Neural cell (in vitro differentiated cells): ENCODE measurements around the gene GSS. TPM values are rescaled to one million over a fixed set of nuclear protein-coding genes. Genes with fewer than 3 reads are reported as not detected.

ENCODE experiments used
- H2AFZ ChIP-seq: fragments of 200-600, 300-800 bp; sonication (generic), shearing (Covaris generic); 2 replicates; pipeline ENCODE4 v1.6.0; 2014; ENCODE audit warnings: low read depth, mild to moderate bottlenecking, antibody characterized with exemption, low read length, moderate library complexity
- H3F3A ChIP-seq: fragments of 200-600 bp; shearing (Covaris generic); 2 replicates; pipeline ENCODE4 v1.6.1; 2016; ENCODE audit warnings: mild to moderate bottlenecking, moderate library complexity, mixed read lengths, antibody characterized with exemption, low read length; ENCODE audit not compliant: insufficient read depth, poor library complexity, severe bottlenecking
- H3K27ac ChIP-seq: fragments of 200-600, 300-800 bp; sonication (generic), shearing (Covaris generic); 2 replicates; pipeline ENCODE4 v1.5.1; 2014; ENCODE audit warnings: mild to moderate bottlenecking, low read length, moderate library complexity
- H3K27me3 ChIP-seq: fragments of 300-800, 200-600 bp; sonication (generic), shearing (Covaris generic); 2 replicates; pipeline ENCODE4 v1.6.0; 2014; ENCODE audit warnings: mild to moderate bottlenecking, low read depth, low read length, moderate library complexity; ENCODE audit not compliant: insufficient read depth
- H3K36me3 ChIP-seq: fragments of 300-800, 200-600 bp; sonication (generic), shearing (Covaris generic); 2 replicates; pipeline ENCODE4 v1.5.1; 2014; ENCODE audit warnings: mild to moderate bottlenecking, antibody characterized with exemption, low read length, moderate library complexity; ENCODE audit not compliant: insufficient read depth
- H3K4me2 ChIP-seq: fragments of 300-800, 200-600 bp; sonication (generic), shearing (Covaris generic); 2 replicates; pipeline ENCODE4 v1.6.0; 2014; ENCODE audit warnings: mild to moderate bottlenecking, low read length
- H3K4me3 ChIP-seq: fragments of 300-800, 200-600 bp; sonication (generic), shearing (Covaris generic); 2 replicates; pipeline ENCODE4 v1.5.1; 2014; ENCODE audit warnings: mild to moderate bottlenecking, low read length, moderate library complexity
- H3K79me2 ChIP-seq: fragments of 200-600 bp; shearing (Covaris generic); replicated peaks from 2 replicates; pipeline ENCODE4 v1.6.0; 2014; ENCODE audit warnings: mild to moderate bottlenecking, low read length, moderate library complexity; ENCODE audit not compliant: insufficient read depth
- H3K9ac ChIP-seq: fragments of 300-800, 200-600 bp; sonication (generic), shearing (Covaris generic); 2 replicates; pipeline ENCODE4 v1.6.1; 2016; ENCODE audit warnings: mild to moderate bottlenecking, low read length, mixed read lengths
- H3K9me2 ChIP-seq: fragments of 200-600 bp; shearing (Covaris generic); 2 replicates; pipeline ENCODE4 v1.6.1; 2016; ENCODE audit warnings: mild to moderate bottlenecking, low read length, mixed read lengths; ENCODE audit not compliant: insufficient read depth
- H3K9me3 ChIP-seq: fragments of 200-600, 300-800 bp; sonication (generic), shearing (Covaris generic); 2 replicates; pipeline ENCODE4 v1.6.1; 2016; ENCODE audit warnings: mild to moderate bottlenecking, mixed run types, low read length, moderate library complexity, mixed read lengths
- H4K20me1 ChIP-seq: fragments of 200-600 bp; shearing (Covaris generic); 2 replicates; pipeline ENCODE4 v1.6.1; 2016; ENCODE audit warnings: mild to moderate bottlenecking, mixed run types; ENCODE audit not compliant: insufficient read depth
- EP300 ChIP-seq: fragments of 450-650 bp; conservative IDR thresholded peaks from 2 replicates; pipeline ENCODE4 v1.6.1; 2014; ENCODE audit warnings: antibody characterized with exemption, mild to moderate bottlenecking, moderate library complexity; ENCODE audit not compliant: poor library complexity, severe bottlenecking
- EZH2 ChIP-seq: fragments of 200-600, 300-800 bp; shearing (Covaris generic), sonication (generic); IDR thresholded peaks from 2 replicates; pipeline ENCODE4 v1.6.1; 2014; ENCODE audit warnings: antibody characterized with exemption, low read length, borderline replicate concordance, mild to moderate bottlenecking; ENCODE audit not compliant: insufficient read depth, poor library complexity, severe bottlenecking
- MXI1 ChIP-seq: fragments of 450-650 bp; conservative IDR thresholded peaks from 2 replicates; pipeline ENCODE4 v1.6.1; 2014; ENCODE audit warnings: antibody characterized with exemption, mild to moderate bottlenecking; ENCODE audit not compliant: poor library complexity, severe bottlenecking
- POLR2AphosphoS5 ChIP-seq: IDR thresholded peaks from 2 replicates; pipeline ENCODE4 v1.6.1; 2012
- RAD21 ChIP-seq: fragments of 450-650 bp; conservative IDR thresholded peaks from 2 replicates; pipeline ENCODE4 v1.6.1; 2014; ENCODE audit warnings: antibody characterized with exemption, mild to moderate bottlenecking, moderate library complexity
- SMC3 ChIP-seq: fragments of 450-650 bp; conservative IDR thresholded peaks from 2 replicates; pipeline ENCODE4 v1.6.1; 2014; ENCODE audit warnings: antibody characterized with exemption, mild to moderate bottlenecking, moderate library complexity; ENCODE audit not compliant: poor library complexity
- TAF1 ChIP-seq: IDR thresholded peaks from 2 replicates; pipeline ENCODE4 v1.6.1; 2012; ENCODE audit warnings: low read depth
- polyA plus RNA-seq: library from polyadenylated mRNA; depleted of rRNA; stranded (reverse); fragments of >200 nt; gene quantifications from 2 replicates; pipeline ENCODE4 v1.2.3, GENCODE V29; 2014
- TF ChIP-seq, protein P1 (sequence below): IDR thresholded peaks from 2 replicates; pipeline ENCODE4 v1.6.1; 2012; ENCODE audit warnings: borderline replicate concordance
- TF ChIP-seq, protein P2 (sequence below): fragments of 450-650 bp; IDR thresholded peaks from 2 replicates; pipeline ENCODE4 v1.5.1; 2014; ENCODE audit warnings: antibody characterized with exemption, mild to moderate bottlenecking, moderate library complexity; ENCODE audit not compliant: poor library complexity, severe bottlenecking

GSS gene
- polyA plus RNA-seq, 1 donor from 2014 or later, result 173 TPM

DNA sequence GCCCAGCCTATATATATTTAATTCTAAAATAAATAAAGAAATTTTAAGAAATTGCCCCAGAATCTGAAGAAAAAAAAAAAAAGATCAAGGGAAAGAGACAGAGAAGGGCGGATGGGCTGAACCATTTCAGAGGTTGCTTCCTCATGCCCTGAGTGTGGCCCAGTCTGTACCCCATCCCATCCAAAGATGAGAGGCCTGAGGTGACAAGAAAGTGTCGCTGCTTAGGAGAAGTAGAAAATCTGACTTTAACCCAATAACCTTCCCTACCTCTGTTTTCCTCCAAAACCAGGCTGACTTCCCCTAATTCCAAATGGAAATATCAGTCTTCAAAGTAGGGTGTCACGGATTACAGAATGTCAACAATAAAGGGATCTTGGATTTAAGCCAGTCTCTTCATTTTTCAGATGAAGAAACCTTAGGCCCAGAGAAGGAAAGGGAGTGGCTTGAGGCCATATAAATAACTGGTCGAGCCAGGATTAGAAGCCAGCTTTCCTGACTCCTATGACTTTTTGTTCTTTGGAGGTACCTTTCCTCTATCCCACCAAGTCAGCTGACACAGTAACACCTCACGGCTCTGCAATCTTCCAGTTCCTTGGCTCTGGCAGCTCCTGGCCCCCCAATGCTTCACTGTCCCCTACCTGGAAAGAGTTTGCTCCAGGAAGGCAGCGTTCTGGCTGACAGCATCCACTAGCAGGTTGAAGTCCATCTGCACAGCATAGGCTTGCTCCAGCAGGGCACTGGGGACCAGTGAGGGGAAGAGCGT lies 10.1 kb downstream of the GSS start:
- Histone ChIP-seq H3K27ac (no peak overlapping the region), H3K36me3 (peaks cover 5% of the 10 kb centered on the region), H3K9ac (no peak overlapping the region), H3K9me2 (no peaks in the 10 kb centered on the region), H2AFZ (no peak overlapping the region), H3K9me3 (no peaks in the 10 kb centered on the region), H3F3A (no peaks in the 10 kb centered on the region), H3K4me3 (no peak overlapping the region), H4K20me1 (no peaks in the 10 kb centered on the region), H3K4me2 (no peak overlapping the region), H3K27me3 (no peaks in the 10 kb centered on the region), H3K79me2 (no peaks in the 10 kb centered on the region)
- no peak for TF ChIP-seq EZH2
- no peak for TF ChIP-seq POLR2AphosphoS5

DNA sequence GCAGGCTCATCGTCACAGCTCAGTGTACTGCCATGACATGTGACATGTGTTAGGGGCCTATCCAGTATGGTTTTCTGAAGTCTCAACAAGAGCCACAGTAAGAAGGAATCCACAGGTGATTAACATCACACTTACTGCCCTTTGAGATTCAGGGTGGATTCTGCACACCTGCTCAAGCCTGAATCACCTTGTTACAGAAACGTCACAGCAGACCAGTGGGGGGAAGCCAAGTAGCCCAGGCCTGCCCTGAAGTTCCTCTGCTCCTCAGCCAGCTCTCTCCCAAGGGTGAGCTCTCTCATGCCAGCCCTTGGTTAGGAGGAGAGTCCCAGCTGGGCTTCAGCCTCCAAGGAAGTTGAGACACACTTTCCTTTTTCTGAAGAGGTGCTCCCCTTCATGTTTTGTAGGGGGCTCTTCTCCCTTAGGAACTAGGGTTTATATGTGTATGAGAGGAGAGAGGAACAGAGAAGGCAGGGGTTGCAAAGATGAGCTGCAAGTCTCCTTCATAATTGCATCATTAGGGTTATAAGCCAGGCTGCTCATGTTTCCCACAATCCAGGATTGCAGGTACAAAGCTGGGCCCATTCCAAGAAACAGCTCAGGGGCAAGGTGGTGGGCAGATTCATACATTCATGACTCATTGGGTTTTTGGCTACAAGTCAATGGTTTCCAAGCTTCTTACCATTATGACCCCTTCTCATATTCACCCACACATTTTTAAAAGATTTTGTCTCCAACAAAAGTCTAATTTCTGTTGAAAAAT lies 11.6 kb downstream of the GSS start:
- H3K36me3 ChIP-seq, result peaks cover 5% of the 10 kb centered on the region
- no peaks in the 10 kb centered on the region for H3F3A ChIP-seq
- TF ChIP-seq MXI1 (no peak), POLR2AphosphoS5 (no peak), RAD21 (no peak), EZH2 (no peak), SMC3 (no peak), TAF1 (no peak), EP300 (no peak)
- TF ChIP-seq, protein P1, sequence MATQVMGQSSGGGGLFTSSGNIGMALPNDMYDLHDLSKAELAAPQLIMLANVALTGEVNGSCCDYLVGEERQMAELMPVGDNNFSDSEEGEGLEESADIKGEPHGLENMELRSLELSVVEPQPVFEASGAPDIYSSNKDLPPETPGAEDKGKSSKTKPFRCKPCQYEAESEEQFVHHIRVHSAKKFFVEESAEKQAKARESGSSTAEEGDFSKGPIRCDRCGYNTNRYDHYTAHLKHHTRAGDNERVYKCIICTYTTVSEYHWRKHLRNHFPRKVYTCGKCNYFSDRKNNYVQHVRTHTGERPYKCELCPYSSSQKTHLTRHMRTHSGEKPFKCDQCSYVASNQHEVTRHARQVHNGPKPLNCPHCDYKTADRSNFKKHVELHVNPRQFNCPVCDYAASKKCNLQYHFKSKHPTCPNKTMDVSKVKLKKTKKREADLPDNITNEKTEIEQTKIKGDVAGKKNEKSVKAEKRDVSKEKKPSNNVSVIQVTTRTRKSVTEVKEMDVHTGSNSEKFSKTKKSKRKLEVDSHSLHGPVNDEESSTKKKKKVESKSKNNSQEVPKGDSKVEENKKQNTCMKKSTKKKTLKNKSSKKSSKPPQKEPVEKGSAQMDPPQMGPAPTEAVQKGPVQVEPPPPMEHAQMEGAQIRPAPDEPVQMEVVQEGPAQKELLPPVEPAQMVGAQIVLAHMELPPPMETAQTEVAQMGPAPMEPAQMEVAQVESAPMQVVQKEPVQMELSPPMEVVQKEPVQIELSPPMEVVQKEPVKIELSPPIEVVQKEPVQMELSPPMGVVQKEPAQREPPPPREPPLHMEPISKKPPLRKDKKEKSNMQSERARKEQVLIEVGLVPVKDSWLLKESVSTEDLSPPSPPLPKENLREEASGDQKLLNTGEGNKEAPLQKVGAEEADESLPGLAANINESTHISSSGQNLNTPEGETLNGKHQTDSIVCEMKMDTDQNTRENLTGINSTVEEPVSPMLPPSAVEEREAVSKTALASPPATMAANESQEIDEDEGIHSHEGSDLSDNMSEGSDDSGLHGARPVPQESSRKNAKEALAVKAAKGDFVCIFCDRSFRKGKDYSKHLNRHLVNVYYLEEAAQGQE, result no peak
- TF ChIP-seq, protein P2, sequence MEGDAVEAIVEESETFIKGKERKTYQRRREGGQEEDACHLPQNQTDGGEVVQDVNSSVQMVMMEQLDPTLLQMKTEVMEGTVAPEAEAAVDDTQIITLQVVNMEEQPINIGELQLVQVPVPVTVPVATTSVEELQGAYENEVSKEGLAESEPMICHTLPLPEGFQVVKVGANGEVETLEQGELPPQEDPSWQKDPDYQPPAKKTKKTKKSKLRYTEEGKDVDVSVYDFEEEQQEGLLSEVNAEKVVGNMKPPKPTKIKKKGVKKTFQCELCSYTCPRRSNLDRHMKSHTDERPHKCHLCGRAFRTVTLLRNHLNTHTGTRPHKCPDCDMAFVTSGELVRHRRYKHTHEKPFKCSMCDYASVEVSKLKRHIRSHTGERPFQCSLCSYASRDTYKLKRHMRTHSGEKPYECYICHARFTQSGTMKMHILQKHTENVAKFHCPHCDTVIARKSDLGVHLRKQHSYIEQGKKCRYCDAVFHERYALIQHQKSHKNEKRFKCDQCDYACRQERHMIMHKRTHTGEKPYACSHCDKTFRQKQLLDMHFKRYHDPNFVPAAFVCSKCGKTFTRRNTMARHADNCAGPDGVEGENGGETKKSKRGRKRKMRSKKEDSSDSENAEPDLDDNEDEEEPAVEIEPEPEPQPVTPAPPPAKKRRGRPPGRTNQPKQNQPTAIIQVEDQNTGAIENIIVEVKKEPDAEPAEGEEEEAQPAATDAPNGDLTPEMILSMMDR, result no peak
- no peak overlapping the region for H2AFZ ChIP-seq
- H3K9me2 ChIP-seq, result no peaks in the 10 kb centered on the region
- no peaks in the 10 kb centered on the region for H3K27me3 ChIP-seq
- H3K27ac ChIP-seq, result no peak overlapping the region
- no peaks in the 10 kb centered on the region for H4K20me1 ChIP-seq
- H3K79me2 ChIP-seq, result no peaks in the 10 kb centered on the region
- H3K9ac ChIP-seq, result no peak overlapping the region
- H3K4me2 ChIP-seq, result no peak overlapping the region
- no peaks in the 10 kb centered on the region for H3K9me3 ChIP-seq
- no peak overlapping the region for H3K4me3 ChIP-seq
